Iris pigment epithelial cell (primary cell): ENCODE measurements around the gene KRT73.

ENCODE experiments used
- DNase-seq: peaks from one replicate; pipeline ENCODE4 v3.0.0-alpha.2; 2011; ENCODE audit warnings: low read depth

The KRT73 gene

DNA sequence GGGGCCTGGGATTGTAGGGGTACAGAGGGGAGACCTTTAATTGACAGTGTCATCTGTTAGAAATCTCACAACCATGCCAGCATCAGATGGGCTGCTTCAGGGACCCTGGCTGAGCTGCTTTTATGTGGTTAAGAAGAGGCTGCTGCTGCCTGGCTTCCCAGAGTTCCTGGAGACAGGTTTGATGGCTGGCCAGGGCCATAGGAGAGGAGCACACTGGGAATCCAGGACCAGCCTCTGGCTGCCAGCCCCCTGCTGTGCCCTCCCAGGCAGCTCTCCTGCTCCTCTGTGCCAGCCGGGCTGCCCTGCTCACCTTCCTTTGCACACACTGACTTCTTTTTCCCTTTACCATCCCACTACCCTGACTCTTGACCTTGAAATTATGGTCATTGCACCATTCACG is 507 bp upstream of the KRT73 start:
- no peak for DNase-seq

DNA sequence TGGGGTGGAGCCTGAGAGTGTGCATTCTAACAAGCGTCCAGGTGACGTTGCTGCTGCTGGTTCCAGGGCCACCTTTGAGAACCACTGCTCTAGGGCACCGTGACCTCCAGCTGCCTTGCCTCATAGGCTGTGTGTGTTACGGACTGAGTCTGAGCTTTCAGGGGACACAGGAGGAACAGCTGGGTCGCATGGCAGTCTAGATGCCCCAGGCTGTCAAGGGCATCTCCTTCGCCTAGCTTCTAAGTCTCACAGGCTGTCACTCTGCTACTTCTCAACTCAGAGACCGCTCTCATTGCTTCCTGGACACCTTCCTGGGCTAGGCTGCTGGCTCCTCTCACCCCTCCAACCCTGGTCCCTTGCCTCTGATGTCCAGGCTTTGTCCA is 965 bp downstream of the KRT73 start:
- no peak for DNase-seq

GRCh38 chr12:52616680-52617402 is 1.5 kb downstream of the KRT73 start:
- DNase-seq = no peak

- DNase-seq = no peak
Measured at GRCh38 chr12:52615912-52616311, 2.4 kb downstream of the KRT73 start.

GRCh38 chr12:52615208-52615868 is 3.0 kb downstream of the KRT73 start:
- DNase-seq = no peak

- DNase-seq = no peak
Measured at GRCh38 chr12:52614381-52615207, 3.8 kb downstream of the KRT73 start.

- no peak for DNase-seq
Measured at GRCh38 chr12:52613384-52614030, 4.9 kb downstream of the KRT73 start.

GRCh38 chr12:52612431-52613383 is 5.7 kb downstream of the KRT73 start:
- no peak for DNase-seq

- DNase-seq = no peak
Measured at GRCh38 chr12:52611080-52611468, 7.3 kb downstream of the KRT73 start.

- no peak for DNase-seq
Measured at GRCh38 chr12:52608826-52609630, 9.3 kb downstream of the KRT73 start.

DNA sequence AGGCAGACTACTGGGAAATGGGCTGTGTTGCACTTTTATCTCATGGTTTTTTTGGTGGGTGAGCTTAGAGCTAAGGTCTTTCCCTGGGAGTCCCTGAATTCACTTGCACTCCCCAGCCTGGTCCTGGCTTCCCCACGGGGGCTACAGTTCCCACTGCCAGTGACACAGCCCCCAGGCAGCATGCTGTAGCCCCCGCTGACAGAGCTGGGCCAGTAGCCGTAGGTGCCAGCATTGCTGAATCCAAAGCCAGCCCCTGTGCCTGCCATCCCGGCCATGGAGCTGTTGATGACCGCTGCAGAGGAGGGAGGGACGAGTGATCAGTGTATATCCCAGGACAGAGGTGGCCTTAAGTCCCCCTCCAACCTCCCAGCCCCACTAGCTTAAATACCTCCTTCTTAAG is 10.2 kb downstream of the KRT73 start:
- DNase-seq = no peak

GRCh38 chr12:52607314-52607713 is 11.0 kb downstream of the KRT73 start:
- DNase-seq = no peak

DNA sequence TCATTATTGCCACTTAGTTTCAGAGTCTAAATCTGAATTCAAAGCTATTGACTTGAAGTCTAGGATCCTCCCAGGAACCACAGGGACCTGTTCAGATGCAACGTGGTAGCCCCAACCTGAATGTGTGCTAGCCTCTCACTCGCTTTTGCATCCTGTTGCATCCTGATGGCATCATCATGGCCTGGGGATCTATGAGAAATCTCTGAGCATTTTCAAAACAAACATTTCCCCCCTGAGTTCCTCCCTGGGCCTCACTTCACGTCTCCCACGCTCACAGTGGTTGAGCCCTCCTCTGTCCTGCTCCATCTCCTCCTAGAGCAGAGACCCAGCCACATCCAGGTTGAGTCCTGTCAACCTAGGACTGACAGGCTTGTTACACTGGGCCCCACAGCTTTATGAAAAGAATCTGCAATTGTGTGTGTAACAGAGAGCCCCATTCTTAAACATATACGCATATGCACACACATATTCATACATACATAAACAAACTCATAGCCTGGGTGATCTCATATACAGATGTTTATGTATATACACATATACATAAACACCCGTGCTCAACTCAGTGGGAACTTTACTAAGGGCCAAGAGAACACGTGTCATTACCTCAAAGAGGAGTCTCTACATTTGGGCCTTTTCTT is 11.7 kb downstream of the KRT73 start:
- no peak for DNase-seq

DNA sequence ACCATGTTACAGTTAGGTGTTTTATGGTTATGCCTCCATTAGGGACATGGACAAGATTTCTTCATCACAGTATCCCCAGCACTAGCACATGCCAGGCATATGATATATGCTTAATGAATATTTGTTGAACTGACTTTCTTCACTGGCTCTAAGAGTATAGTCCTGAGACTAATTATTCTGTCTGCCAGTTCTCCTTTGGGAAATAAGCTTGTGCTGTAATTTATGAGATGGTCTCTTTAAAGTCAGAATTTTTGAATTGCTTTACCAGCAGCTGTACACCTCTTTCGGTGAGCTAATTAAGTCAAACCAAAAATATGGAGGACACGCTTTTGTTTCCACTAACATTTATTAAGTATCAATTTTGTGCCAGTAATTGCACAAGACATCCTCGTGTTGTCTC is 12.3 kb downstream of the KRT73 start:
- no peak for DNase-seq

DNA sequence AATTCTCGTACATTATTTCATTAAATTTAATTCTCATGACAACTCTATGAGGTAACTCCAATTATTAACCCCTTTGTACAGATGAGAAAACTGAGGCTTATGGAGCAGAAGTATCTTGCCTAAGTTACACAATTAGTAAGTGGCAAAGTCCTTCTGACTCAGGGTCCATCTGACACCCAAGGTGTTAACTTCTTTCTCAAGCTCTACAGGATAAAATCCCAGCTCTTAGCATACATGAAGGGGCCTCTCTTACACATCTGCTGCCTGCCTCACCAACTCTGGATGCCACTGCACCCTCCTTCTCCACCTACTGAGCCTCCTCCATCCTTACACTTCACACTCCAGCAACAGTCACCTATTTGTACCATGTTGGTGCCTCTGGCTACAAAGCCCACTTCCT is 12.8 kb downstream of the KRT73 start:
- no peak for DNase-seq

GRCh38 chr12:52604859-52605258 is 13.5 kb downstream of the KRT73 start:
- DNase-seq = no peak

DNA sequence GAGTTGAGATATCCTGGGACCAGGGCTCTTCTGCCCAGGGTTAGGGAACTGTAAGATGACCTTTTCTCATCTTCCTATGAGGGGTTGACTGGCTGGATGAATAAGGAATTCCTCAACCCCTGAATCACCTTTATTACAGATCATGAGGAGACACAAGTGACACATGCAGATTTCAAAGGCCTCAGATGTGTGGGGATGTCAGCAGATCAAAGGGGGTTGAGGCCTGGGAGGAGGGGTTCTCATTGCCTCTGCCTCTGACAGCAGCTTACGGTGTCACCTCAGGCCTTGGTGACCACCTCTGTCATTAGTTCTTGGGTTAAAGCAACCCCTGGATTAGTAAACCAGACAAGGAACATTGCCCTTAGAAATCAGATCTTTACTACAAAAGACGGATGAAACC is 15.0 kb downstream of the KRT73 start:
- DNase-seq = no peak

- DNase-seq = no peak
Measured at GRCh38 chr12:52602552-52602951, 15.8 kb downstream of the KRT73 start.

DNA sequence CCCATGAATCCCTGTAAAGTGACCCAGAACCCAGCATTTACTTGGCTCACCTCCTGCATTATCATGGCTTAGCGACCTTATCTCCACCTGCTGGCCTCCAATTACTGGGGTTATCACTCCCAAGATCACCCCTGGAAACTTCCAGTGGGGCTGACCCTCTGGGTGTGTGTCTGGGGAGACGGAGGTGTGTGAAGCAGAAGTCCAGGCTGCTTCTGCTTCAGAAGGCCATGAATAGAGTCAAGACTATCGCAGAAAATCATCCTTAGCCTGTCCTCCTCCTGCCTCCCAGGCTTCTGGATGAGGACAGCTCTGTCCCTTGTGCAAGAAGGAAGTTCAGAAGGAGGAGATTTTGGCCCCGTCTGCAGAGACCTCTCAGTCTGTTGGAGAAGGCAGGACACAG is 16.7 kb downstream of the KRT73 start:
- DNase-seq = no peak

DNA sequence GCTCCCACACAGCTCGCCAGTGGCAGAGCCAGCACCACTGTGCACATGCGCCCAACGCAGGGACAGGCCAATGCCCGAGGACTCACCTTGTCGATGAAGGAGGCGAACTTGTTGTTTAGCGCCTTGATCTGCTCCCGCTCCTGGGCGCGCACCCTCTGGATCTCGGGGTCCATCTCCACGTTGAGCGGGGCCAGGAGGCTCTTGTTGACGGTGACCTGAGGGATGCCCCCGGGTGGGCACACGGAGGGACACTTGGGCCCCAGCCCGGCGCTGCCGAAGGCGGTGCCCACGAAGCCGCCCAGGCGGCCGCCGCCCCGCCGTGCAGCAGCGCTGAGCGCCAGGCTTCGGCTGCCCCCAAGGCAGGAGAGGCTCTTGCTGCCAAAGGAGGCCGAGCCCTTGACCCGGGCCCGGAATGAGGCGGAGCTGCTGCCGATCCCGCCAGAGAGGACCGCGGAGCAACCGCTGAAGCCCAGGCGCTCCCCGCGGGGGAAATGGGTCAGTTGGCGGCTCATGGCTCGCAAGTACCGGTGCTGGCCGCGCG is 17.3 kb downstream of the KRT73 start, which contains the start of gene KRT72:
Gene KRT72 (minus strand): TSS at position 523 of the 541 bp plus-strand sequence. CDS start 11 bp downstream, at position 512.
- DNase-seq = no peak
